HG02981 (cell line): ENCODE measurements around the gene PALD1.

Source experiments
- ATAC-seq: cut with Tn5 transposase; IDR thresholded peaks from one replicate; pipeline ENCODE4 v1.9.1; 2021; ENCODE audit warnings: mild to moderate bottlenecking, moderate library complexity; ENCODE audit not compliant: unreplicated experiment

PALD1 gene

DNA sequence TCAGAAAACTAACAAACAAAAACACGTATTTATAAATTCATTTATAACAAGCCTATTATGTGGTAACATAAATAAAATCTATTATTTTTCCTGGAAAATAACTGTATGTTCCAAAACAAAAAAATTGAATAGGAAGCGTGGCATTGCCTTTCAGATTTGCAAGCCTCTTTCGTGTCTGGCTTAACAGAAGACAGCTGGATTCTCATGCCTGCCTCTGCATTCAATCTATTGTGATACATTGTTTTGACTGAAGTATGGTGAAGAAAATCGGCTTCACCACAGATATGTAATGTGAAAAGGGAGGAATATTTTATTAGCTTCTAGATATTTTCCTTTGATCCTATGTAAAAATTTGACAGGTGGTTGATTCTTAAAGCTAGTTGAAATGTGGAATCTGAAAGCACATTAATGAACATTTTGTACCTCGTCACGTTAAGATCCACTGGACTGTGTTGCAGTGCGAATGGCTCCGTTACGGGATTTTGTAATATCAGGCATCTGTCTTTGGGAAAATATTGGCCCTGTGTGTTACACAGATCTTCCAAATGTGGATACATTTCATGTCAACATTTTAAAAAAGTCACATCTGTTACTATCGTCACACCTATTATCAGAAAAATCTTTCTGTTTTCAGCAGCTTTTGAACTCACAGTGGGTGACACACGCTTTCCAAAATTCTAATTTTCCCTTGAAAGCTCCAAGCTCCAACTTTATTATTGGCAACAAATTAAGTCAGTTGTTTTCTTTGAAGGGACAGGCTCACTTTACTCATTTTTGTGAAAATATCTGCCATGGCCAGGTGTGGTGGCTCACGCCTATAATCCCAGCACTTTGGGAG, 26.2 kb downstream of the PALD1 start:
- ATAC-seq, result no peak

- no peak for ATAC-seq
These were observed 27.3 kb downstream of the PALD1 start for GRCh38 chr10:70505908-70506307.

GRCh38 chr10:70507966-70508365, 29.4 kb downstream of the PALD1 start:
- ATAC-seq, result no peak

- no peak for ATAC-seq
These were observed 30.6 kb downstream of the PALD1 start for GRCh38 chr10:70508912-70509756.

- ATAC-seq, result no peak
These were observed 31.2 kb downstream of the PALD1 start for GRCh38 chr10:70509757-70510147.

GRCh38 chr10:70510453-70510852, 31.9 kb downstream of the PALD1 start:
- no peak for ATAC-seq

DNA sequence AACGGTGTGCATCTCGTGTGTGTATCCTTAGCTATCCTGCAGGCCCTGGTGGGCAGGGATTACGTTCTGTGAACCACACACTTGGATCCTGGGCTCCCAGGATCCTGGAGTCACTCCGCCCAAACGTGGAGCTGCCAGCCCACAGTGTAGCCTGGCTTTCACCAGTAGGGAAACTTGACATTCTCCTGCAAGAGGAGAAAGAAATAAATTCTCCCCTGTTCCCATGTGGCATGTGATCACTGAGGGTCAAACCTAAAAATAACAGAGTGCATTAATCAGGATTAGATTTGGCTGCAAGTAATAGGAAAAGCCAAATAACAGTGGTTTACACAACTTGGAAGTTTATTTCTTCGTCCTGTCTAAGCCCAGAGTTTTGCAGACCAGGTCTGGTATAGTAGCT, 32.3 kb downstream of the PALD1 start:
- ATAC-seq, result no peak

GRCh38 chr10:70512149-70512639, 33.6 kb downstream of the PALD1 start:
- ATAC-seq, result no peak

GRCh38 chr10:70513848-70514309, 35.3 kb downstream of the PALD1 start:
- peak; percentile 89 for ATAC-seq

- ATAC-seq, result no peak
These were observed 36.0 kb downstream of the PALD1 start for GRCh38 chr10:70514591-70514990.

GRCh38 chr10:70515035-70515667, 36.6 kb downstream of the PALD1 start:
- ATAC-seq, result no peak

GRCh38 chr10:70518695-70519094, 40.1 kb downstream of the PALD1 start:
- ATAC-seq, result no peak

- ATAC-seq, result no peak
These were observed 44.5 kb downstream of the PALD1 start for GRCh38 chr10:70523057-70523456.

GRCh38 chr10:70523549-70523948, 45.0 kb downstream of the PALD1 start:
- no peak for ATAC-seq

GRCh38 chr10:70528314-70528713, 49.7 kb downstream of the PALD1 start:
- no peak for ATAC-seq

DNA sequence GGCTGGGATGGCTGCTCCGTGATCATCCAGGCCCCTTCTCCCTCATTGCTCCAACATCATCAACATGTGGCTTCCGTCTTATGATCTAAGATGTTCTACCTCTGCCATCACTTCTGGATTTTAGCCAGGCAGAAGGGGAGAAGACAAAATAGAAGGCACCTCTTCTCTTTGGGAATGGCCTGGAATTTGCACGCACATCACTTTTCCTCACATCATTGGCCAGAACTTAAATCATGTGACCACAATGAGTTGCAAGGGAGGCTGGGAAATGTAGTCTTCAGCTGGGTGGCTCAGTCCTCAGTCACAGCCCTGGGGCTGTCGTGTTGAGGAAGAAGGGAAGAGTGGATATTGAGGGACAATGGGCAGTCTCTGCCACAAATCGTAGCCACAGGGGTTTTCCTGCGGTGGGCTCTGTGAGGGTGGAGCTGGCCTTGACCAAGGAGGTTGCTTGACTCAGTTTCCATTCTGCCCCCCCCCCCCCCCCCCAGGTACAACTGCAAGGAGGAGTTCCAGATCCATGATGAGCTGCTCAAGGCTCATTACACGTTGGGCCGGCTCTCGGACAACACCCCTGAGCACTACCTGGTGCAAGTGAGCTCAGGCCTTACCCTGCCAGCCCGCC, 50.3 kb downstream of the PALD1 start:
- ATAC-seq, result no peak

GRCh38 chr10:70529848-70530247, 51.3 kb downstream of the PALD1 start:
- no peak for ATAC-seq

DNA sequence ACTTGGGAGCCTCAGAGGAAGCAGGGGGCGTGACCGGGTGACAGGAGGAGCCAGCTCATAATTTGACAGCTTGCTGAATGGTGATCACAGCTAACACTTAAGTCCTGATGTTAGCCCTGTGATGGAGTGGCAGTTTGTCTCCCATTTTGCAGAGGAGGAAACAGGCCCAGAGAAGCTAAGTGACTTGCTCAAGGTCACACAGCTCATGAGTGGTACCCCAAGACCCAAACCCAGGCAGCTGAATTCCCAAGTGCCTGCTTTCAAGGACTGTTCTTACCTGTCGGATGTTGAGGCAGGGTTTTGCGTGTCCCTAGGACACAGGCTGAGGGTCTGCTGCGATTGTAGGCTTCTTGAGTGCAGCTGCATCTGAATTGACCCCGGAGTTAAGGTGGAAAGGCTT, 51.7 kb downstream of the PALD1 start:
- no peak for ATAC-seq

DNA sequence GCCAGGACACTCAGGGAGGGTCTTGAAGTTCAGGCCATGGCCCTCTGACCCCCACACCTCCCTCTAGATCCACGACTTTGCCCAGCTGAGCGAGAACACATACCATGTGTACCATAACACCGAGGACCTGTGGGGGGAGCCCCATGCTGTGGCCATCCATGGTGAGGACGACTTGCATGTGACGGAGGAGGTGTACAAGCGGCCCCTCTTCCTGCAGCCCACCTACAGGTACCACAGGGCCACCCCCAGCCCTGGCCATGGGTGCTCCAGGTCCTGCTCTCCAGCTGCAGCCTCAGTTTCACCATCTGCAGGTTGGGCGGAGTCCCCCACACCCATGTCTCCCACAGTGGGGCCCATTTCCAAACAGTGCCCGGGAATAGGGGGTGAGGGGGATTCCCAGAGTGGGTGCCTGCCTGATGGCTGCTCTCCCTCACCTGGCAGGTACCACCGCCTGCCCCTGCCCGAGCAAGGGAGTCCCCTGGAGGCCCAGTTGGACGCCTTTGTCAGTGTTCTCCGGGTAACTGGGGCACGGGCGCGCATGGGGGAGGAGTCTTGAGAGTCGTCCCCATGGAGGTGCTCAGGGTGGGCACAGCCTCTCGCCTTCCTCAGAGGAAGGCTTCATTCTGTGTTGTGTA, 54.1 kb downstream of the PALD1 start:
- no peak for ATAC-seq

DNA sequence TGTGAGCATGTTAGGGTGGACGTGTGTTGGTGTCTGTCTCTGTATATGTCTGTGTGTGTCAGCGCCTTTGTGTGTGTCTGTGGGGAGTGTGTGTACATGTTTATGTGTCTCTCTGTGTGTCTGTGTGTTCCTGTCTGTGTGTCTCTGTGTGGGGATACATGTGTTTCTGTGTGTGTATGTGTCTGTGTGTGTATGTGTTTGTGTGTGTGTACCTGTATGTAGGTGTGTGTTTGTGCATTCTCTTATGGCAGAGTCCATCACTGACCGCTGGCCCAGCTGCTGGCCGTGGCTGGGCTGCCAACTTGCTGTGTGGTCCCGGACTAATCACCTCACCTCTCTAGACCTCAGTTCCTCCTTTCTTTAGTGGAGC, 54.6 kb downstream of the PALD1 start:
- ATAC-seq, result no peak
